ENCODE data around the gene HAO1.
"Not testable (repeated sequence)": the region's sequence is repeated elsewhere in the genome, so short reads cannot be mapped to it uniquely, and the experiment has no call there.

The HAO1 gene

GRCh38 chr20:7975851-7976414 lies 35.7 kb upstream of the HAO1 start:
- H3K4me3 ChIP-seq (ENCODE audit: low read depth, low read length) = no peak overlapping the region
- no peak for DNase-seq (ENCODE audit: low read depth)
- TF ChIP-seq CTCF (IDR thresholded peaks at IDR 0.05; ENCODE audit: insufficient read depth, low read depth, low read length, missing control alignments) = no peak

- no peak for TF ChIP-seq CTCF (IDR thresholded peaks at IDR 0.05; ENCODE audit: insufficient read depth, low read depth, low read length, missing control alignments)
- DNase-seq (ENCODE audit: low read depth) = no peak
- no peak overlapping the region for H3K4me3 ChIP-seq (ENCODE audit: low read depth, low read length)
Measured at GRCh38 chr20:7974785-7975435, 34.7 kb upstream of the HAO1 start.

GRCh38 chr20:7971536-7972280 lies 31.4 kb upstream of the HAO1 start:
- no peak for TF ChIP-seq CTCF (IDR thresholded peaks at IDR 0.05; ENCODE audit: insufficient read depth, low read depth, low read length, missing control alignments)
- no peak overlapping the region for H3K4me3 ChIP-seq (ENCODE audit: low read depth, low read length)
- DNase-seq (ENCODE audit: low read depth) = no peak

- no peak for TF ChIP-seq CTCF (IDR thresholded peaks at IDR 0.05; ENCODE audit: insufficient read depth, low read depth, low read length, missing control alignments)
- DNase-seq (ENCODE audit: low read depth) = no peak
- no peak overlapping the region for H3K4me3 ChIP-seq (ENCODE audit: low read depth, low read length)
Measured at GRCh38 chr20:7967199-7967844, 27.1 kb upstream of the HAO1 start.

- no peak for TF ChIP-seq CTCF (IDR thresholded peaks at IDR 0.05; ENCODE audit: insufficient read depth, low read depth, low read length, missing control alignments)
- no peak overlapping the region for H3K4me3 ChIP-seq (ENCODE audit: low read depth, low read length)
- no peak for DNase-seq (ENCODE audit: low read depth)
Measured at GRCh38 chr20:7966176-7966575, 25.9 kb upstream of the HAO1 start.

- no peak for TF ChIP-seq CTCF (IDR thresholded peaks at IDR 0.05; ENCODE audit: insufficient read depth, low read depth, low read length, missing control alignments)
- no peak overlapping the region for H3K4me3 ChIP-seq (ENCODE audit: low read depth, low read length)
Measured at GRCh38 chr20:7959484-7959883, 19.2 kb upstream of the HAO1 start.

GRCh38 chr20:7956561-7956960 lies 16.3 kb upstream of the HAO1 start:
- not testable (repeated sequence) for H3K4me3 ChIP-seq (ENCODE audit: low read depth, low read length); DNase-seq (ENCODE audit: low read depth)

More at GRCh38 chr20:7959484-7959883, 19.2 kb upstream of the HAO1 start:
- DNase-seq (ENCODE audit: low read depth) = no peak

All from GM12865 (cell line).